H9 (cell line): Measurements from ENCODE around the gene EGFR. TPM values are rescaled to one million over a fixed set of nuclear protein-coding genes. Genes with fewer than 3 reads are reported as not detected.

Experiments used
- DNase-seq: peaks from one replicate; pipeline ENCODE4 v3.0.0-alpha.2; 2017
- H2AFZ ChIP-seq: one replicate; pipeline ENCODE4 v1.6.1; 2013; ENCODE audit warnings: mild to moderate bottlenecking, low read length, control low read depth, moderate library complexity
- H2AK5ac ChIP-seq: 2 replicates; pipeline ENCODE4 v1.6.1; 2013; ENCODE audit warnings: low read length, control low read depth, mixed read lengths; ENCODE audit not compliant: insufficient read length
- H2BK120ac ChIP-seq: one replicate; pipeline ENCODE4 v1.6.1; 2013; ENCODE audit warnings: low read depth, mild to moderate bottlenecking, low read length, control low read depth, inconsistent platforms; ENCODE audit not compliant: poor library complexity, severe bottlenecking
- H2BK12ac ChIP-seq: 2 replicates; pipeline ENCODE4 v1.6.1; 2013; ENCODE audit warnings: low read length, control low read depth, mixed read lengths, low read depth; ENCODE audit not compliant: insufficient read length
- H2BK15ac ChIP-seq: 2 replicates; pipeline ENCODE4 v1.6.1; 2013; ENCODE audit warnings: low read depth, low read length, control low read depth
- H2BK20ac ChIP-seq: one replicate; pipeline ENCODE4 v1.6.1; 2013; ENCODE audit warnings: low read depth, mild to moderate bottlenecking, low read length, control low read depth, inconsistent platforms; ENCODE audit not compliant: poor library complexity, severe bottlenecking
- H2BK5ac ChIP-seq: 2 replicates; pipeline ENCODE4 v1.6.1; 2013; ENCODE audit warnings: low read length, control low read depth, mixed read lengths; ENCODE audit not compliant: insufficient read length
- H3K14ac ChIP-seq: 2 replicates; pipeline ENCODE4 v1.6.1; 2013; ENCODE audit warnings: low read length, control low read depth; ENCODE audit not compliant: insufficient read depth
- H3K18ac ChIP-seq: 2 replicates; pipeline ENCODE4 v1.6.1; 2013; ENCODE audit warnings: low read depth, mild to moderate bottlenecking, mixed read lengths, low read length, control low read depth; ENCODE audit not compliant: insufficient read length
- H3K23ac ChIP-seq: 2 replicates; pipeline ENCODE4 v1.6.1; 2013; ENCODE audit warnings: low read length, control low read depth, mixed read lengths, low read depth; ENCODE audit not compliant: insufficient read length
- H3K23me2 ChIP-seq: 2 replicates; pipeline ENCODE4 v1.6.1; 2013; ENCODE audit warnings: low read depth, mild to moderate bottlenecking, mixed read lengths, low read length, control low read depth; ENCODE audit not compliant: insufficient read length, poor library complexity, severe bottlenecking
- H3K27ac ChIP-seq: 2 replicates; pipeline ENCODE4 v1.5.1; 2013; ENCODE audit warnings: low read length, control low read depth, mixed read lengths, low read depth; ENCODE audit not compliant: insufficient read length
- H3K27me3 ChIP-seq: 2 replicates; pipeline ENCODE4 v1.6.1; 2013; ENCODE audit warnings: low read length, control low read depth, inconsistent platforms; ENCODE audit not compliant: insufficient read depth
- H3K4ac ChIP-seq: 2 replicates; pipeline ENCODE4 v1.6.1; 2013; ENCODE audit warnings: low read depth, mild to moderate bottlenecking, control low read depth, inconsistent platforms, low read length, moderate library complexity
- H3K4me1 ChIP-seq: 2 replicates; pipeline ENCODE4 v1.6.1; 2013; ENCODE audit warnings: low read length, control low read depth, inconsistent platforms; ENCODE audit not compliant: insufficient read depth
- H3K4me2 ChIP-seq: 2 replicates; pipeline ENCODE4 v1.6.1; 2013; ENCODE audit warnings: low read length, control low read depth, mixed read lengths; ENCODE audit not compliant: insufficient read length, insufficient read depth
- H3K56ac ChIP-seq: 2 replicates; pipeline ENCODE4 v1.6.1; 2013; ENCODE audit warnings: low read depth, mild to moderate bottlenecking, mixed read lengths, low read length, control low read depth; ENCODE audit not compliant: insufficient read length
- H3K79me1 ChIP-seq: 2 replicates; pipeline ENCODE4 v1.6.1; 2013; ENCODE audit warnings: low read depth, mild to moderate bottlenecking, moderate library complexity, low read length, control low read depth, inconsistent platforms; ENCODE audit not compliant: insufficient read depth, poor library complexity, severe bottlenecking
- H3K79me2 ChIP-seq: 2 replicates; pipeline ENCODE4 v1.6.1; 2013; ENCODE audit warnings: low read length, control low read depth, inconsistent platforms; ENCODE audit not compliant: insufficient read depth
- H3K9ac ChIP-seq: 2 replicates; pipeline ENCODE4 v1.6.1; 2013; ENCODE audit warnings: low read length, control low read depth, mixed read lengths; ENCODE audit not compliant: insufficient read length; ENCODE audit errors: extremely low read depth
- H3K9me3 ChIP-seq: one replicate; pipeline ENCODE4 v1.6.1; 2013; ENCODE audit warnings: low read depth, low read length, inconsistent platforms; ENCODE audit not compliant: control insufficient read depth
- H3T11ph ChIP-seq: one replicate; pipeline ENCODE4 v1.6.1; 2013; ENCODE audit warnings: mild to moderate bottlenecking, low read length, control low read depth, inconsistent platforms
- H4K20me1 ChIP-seq: one replicate; pipeline ENCODE4 v1.6.1; 2013; ENCODE audit not compliant: control insufficient read depth, insufficient read length, insufficient read depth
- H4K5ac ChIP-seq: 2 replicates; pipeline ENCODE4 v1.6.1; 2013; ENCODE audit warnings: low read depth, mild to moderate bottlenecking, mixed read lengths, low read length, control low read depth; ENCODE audit not compliant: insufficient read length
- H4K8ac ChIP-seq: replicated peaks from 2 replicates; pipeline ENCODE4 v1.6.1; 2013; ENCODE audit warnings: low read length, control low read depth, mixed read lengths, low read depth; ENCODE audit not compliant: insufficient read length
- H4K91ac ChIP-seq: 2 replicates; pipeline ENCODE4 v1.6.1; 2013; ENCODE audit warnings: low read depth, mild to moderate bottlenecking, moderate library complexity, mixed read lengths, low read length, control low read depth; ENCODE audit not compliant: insufficient read length
- H3K27ac Mint-ChIP-seq, 3 experiments: 2 replicates in 2 of 3; 3 replicates in 1 of 3; pipeline ENCODE4 v1.8.0; 2020 to 2021; ENCODE audit warnings: mixed read lengths in 3 of 3, mild to moderate bottlenecking in 1 of 3, moderate library complexity in 1 of 3
- H3K27me3 Mint-ChIP-seq: 2 replicates; pipeline ENCODE4 v1.8.0; 2021; ENCODE audit warnings: low read depth, mild to moderate bottlenecking, moderate library complexity, mixed read lengths
- H3K36me3 Mint-ChIP-seq, 3 experiments: 2 replicates in 2 of 3; 3 replicates in 1 of 3; pipeline ENCODE4 v1.8.0; 2020 to 2021; ENCODE audit warnings: low read depth in 3 of 3, mixed read lengths in 3 of 3; ENCODE audit not compliant: insufficient read depth in 1 of 3
- H3K4me1 Mint-ChIP-seq, 2 experiments: 2 replicates each; pipeline ENCODE4 v1.8.0; 2020; ENCODE audit warnings: mixed read lengths in 2 of 2
- H3K4me3 Mint-ChIP-seq, 2 experiments: 2 replicates in 1 of 2; 3 replicates in 1 of 2; pipeline ENCODE4 v1.8.0; 2020 to 2021; ENCODE audit warnings: mild to moderate bottlenecking in 2 of 2, mixed read lengths in 2 of 2, moderate library complexity in 1 of 2
- H3K9me3 Mint-ChIP-seq, 2 experiments: 2 replicates in 1 of 2; 3 replicates in 1 of 2; pipeline ENCODE4 v1.8.0; 2020; ENCODE audit warnings: mild to moderate bottlenecking in 2 of 2, mixed read lengths in 2 of 2, moderate library complexity in 1 of 2
- CTCF ChIP-seq: fragments of 200-600 bp; sonication (generic); conservative IDR thresholded peaks from 3 replicates; pipeline ENCODE4 v1.8.0; 2021; ENCODE audit warnings: antibody characterized with exemption, mild to moderate bottlenecking
- WGBS: extraction: QIAGEN DNeasy Blood & Tissue Kit; methylation state at CpG from one replicate; pipeline ENCODE4 v1.1.7; 2013; ENCODE audit warnings: missing lambda C conversion rate, low lambda C conversion rate, mixed read lengths; ENCODE audit not compliant: insufficient read length; ENCODE audit errors: extremely low coverage; 5-methylcytosine and 5-hydroxymethylcytosine counted together
- total RNA-seq: library from RNA; stranded (reverse); gene quantifications from 2 replicates; pipeline ENCODE4 v1.2.1, GENCODE V29; 2021

Gene EGFR
- total RNA-seq, 1 experiment from 2014 or later: 3.3 TPM

GRCh38 chr7:55147101-55147500 is 128.3 kb downstream of the EGFR start:
- Mint-ChIP-seq H3K9me3 (no peaks in the 10 kb centered on the region), H3K4me1 (peaks cover 0 to 3% of the 10 kb centered on the region in 2 experiments; a peak in 2 of 4 replicates), H3K36me3 (no peaks in the 10 kb centered on the region; a peak in 1 of 7 replicates), H3K4me3 (no peak overlapping the region), H3K27ac (no peak overlapping the region), H3K27me3 (no peaks in the 10 kb centered on the region; the same call in 1 of the 2 replicates)
- no peak overlapping the region for H4K5ac ChIP-seq
- no peak overlapping the region for H2BK12ac ChIP-seq
- no peak overlapping the region for H2BK5ac ChIP-seq
- no peak overlapping the region for H3K4ac ChIP-seq
- H2AK5ac ChIP-seq: no peak overlapping the region
- TF ChIP-seq CTCF: no peak
- no peaks in the 10 kb centered on the region for H3K79me2 ChIP-seq
- H3K4me2 ChIP-seq: no peak overlapping the region
- H3K27ac ChIP-seq: no peak overlapping the region
- H4K8ac ChIP-seq: no peak overlapping the region
- no peaks in the 10 kb centered on the region; the same call in 1 of the 2 replicates for H3K27me3 ChIP-seq
- H3K9ac ChIP-seq: no peak overlapping the region
- no peaks in the 10 kb centered on the region for H3K4me1 ChIP-seq
- WGBS: no CpG with 5 or more reads among the region's 8 CpGs
- no peak overlapping the region for H3T11ph ChIP-seq
- H2BK15ac ChIP-seq: no peak overlapping the region
- H2BK20ac ChIP-seq: no peak overlapping the region
- H4K20me1 ChIP-seq: no peaks in the 10 kb centered on the region
- no peak overlapping the region for H3K23ac ChIP-seq
- no peak overlapping the region for H3K14ac ChIP-seq
- H3K18ac ChIP-seq: no peak overlapping the region
- no peak for DNase-seq
- H3K23me2 ChIP-seq: no peaks in the 10 kb centered on the region
- no peak overlapping the region for H3K56ac ChIP-seq
- no peak overlapping the region for H2BK120ac ChIP-seq
- no peaks in the 10 kb centered on the region for H3K79me1 ChIP-seq
- H2AFZ ChIP-seq: no peak overlapping the region
- H3K9me3 ChIP-seq: no peaks in the 10 kb centered on the region
- H4K91ac ChIP-seq: no peak overlapping the region
